Stimulated activated CD4-positive, alpha-beta T cell treated with anti-CD3 and anti-CD28 coated beads, Interleukin-15, amount 100 ng/mL, for 48 hours (primary cell): ENCODE results near the gene TGIF1.

Source experiments
- DNase-seq, 2 donors: peaks; one replicate each; pipeline ENCODE4 v3.0.0-alpha.2; 2020; ENCODE audit warnings: low read depth in 2 of 2

TGIF1 gene

DNA sequence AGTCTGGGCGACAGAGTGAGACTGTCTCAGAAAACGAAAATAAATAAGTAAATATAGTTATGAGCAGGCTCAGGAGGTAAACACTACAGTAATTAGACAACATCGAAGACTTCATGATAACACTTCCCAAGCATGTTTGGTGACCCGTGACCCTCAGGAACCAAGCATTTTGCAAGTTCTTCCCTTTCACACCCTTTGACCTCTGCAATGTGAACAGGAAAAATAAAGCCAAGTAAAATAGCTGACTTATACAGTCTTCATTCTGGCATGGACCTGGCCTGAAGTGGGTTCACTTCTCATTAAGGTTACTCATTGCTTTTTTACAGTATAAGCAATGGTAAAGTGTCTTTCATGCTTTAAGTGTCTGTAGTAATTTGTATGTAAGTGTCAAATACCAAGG is 15.3 kb upstream of the TGIF1 start:
- DNase-seq: no peak

DNA sequence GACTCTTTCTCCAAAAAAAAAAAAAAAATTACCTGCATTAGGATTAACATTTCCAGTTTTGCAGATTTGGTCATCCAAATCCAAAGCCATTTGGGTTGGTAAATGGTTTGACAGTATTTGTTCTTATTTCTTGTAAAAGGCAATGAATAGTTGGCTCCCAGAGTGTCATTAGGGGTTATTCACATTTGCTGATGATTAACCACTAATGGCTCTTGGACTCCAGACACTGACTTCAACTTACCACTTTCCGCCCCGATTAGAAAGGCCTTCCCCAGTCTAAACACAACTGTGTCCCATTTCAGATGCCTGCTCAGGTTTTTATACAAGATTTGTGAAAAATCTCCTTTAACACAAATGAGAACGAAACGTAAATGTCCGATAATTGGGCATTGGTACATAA is 9.6 kb upstream of the TGIF1 start:
- no peak for DNase-seq

DNA sequence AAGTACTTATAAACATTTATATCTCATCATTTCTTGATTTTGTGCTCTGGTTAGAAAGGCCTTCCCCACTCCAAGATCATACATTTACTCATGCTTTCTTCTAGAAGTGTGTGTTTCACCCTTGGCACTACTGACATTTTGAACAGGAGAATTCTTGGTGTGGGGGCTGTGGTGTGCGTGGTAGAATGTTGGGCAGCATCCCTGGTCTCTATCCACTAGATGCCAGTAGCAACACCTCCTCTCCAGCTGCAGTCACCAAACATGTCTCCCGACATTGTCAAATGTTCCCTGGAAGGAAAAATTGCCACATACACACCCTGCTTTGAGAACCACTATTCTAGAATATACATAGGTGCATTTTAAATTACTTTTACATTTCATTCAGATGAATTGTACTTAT is 8.7 kb upstream of the TGIF1 start:
- DNase-seq: no peak

DNA sequence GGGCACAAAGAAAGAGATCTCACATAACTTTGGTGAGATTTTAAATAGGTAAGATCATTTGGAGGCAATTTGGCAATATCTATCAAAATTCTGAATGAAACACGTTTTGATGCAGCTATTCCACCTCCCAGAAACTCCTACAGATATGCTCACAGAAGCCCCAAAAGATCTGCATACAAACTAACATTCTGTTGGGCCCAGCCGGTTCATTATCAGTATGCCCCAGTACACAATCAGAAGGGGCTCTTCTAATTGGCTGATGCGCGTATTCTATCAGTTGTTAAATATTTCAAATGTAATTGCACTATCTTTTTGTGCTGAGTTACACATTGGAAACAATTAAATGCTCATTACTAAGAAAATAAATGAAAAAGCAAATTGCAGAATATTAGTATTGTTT is 7.1 kb upstream of the TGIF1 start:
- no peak for DNase-seq

DNA sequence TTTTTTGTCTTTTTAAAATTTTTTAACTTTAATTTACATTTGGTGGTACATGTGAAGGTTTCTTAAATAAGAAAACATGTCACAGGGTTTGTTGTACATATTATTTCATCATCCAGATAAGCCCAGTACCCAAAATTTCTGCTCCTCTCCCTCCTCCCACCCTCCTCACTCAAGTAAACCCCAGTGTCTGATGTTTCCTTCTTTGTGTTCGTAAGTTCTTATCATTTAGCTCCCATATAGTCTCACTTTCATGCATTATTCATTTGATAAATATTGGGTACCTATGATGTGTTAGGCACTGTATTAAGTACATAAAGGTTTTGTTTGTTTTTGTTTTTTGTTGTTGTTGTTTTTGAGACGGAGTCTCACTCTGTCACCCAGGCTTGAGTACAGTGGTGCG is 5.7 kb upstream of the TGIF1 start:
- DNase-seq: no peak

DNA sequence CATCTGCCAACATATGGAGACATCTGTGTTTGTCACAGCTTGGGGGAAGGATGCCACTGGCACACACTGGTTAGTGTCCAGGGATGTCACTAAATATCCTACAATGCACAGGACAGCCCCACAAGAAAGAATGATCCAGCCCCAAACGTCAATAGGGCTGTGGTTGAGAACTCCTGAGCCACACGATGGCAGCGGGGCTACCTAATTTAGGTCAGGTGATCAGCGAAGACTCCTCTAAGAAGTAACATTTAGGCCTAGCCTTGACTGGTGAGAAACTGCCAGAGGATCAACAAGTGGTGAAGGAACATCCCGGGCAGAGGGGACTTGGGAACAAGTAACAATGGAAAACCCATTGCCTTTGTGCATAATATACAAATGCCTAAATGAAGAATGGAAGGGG is 5.0 kb upstream of the TGIF1 start:
- no peak for DNase-seq

DNA sequence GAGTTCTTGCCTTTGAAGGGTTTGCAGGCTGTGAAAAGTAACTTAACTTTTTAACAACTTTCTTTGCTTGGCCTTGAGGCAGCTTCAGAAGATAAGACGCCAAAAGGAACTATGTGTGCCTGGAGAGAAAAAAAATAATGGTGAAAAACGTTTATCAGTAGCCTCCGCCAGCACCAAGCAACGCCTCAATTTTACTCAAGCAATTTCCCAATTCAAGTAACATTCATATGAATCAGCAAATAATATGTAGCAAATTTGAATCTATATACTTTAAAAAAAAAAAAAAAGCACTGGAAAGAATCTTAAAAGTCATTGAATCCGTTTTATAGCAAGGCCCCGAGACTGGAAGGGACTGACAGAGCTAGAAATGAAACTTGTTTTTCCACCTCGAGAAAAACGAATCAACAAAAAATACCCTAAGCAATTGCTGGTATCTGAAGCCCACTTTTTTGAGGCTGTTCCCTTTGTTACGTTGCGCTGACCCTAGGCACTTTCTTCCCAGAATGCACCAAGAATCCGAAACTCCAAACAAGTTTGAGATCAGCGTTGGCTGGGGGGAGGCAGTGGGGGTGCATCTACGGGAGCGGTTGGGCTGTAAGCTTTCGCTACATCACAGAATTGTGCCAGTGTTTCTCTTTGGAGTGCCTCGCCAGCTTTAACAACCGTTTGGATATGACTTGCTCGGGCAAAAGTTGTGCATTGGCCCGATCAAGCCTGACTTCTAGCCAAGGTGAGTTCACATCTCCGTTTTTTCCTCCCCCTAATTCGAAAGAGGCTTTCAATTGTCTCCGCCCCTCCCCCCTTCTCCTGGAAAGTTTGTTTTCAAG is 2.7 kb upstream of the TGIF1 start:
- DNase-seq: peak; percentile 21 to 23

DNA sequence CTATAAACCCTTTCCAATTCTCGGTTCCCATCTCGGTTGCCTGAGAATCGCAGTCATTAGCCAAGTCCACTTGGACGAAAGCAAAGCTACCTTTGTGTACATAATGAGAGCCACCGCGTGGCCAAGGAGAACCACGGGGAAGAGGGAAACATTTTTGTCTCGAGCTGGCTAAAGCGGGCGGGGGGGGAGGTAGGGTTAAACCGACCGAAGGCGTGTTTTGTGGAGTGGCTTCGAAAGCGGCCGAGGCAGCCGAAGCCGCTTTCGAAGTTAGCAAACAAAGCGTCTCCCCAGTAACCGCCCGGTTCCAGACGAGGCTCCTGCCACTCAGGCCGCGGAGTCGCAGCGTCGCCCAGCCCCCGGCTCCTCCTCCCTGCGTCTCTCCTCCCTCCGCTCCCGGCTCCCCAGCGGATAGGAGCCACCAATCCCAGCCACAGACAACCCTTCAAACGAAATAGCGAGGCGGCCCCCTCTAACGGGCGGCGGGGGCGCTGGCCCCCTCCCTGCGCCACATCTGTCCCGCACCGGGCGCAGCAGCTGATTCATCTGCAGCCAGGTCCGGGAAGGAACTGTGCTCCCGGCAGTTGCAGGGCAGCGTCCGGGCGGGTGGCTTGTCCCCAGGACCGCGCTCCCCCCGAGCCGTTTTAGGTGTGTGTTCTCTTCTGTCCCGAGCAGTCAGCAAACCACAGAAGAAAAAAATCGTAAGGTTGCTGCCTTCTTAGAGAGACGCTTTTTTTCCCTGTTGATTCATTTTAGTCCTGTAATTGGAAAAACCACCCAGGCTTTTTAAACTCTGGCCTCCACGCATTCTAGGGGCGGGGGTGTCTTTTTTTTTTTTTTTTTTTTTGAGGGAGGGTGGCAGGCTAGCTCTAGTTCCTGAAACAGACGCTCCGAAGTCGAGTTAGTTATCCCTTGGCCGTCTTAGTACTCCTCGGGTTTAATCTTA is 1.8 kb upstream of the TGIF1 start:
- peak; percentile 83 to 85 for DNase-seq

DNA sequence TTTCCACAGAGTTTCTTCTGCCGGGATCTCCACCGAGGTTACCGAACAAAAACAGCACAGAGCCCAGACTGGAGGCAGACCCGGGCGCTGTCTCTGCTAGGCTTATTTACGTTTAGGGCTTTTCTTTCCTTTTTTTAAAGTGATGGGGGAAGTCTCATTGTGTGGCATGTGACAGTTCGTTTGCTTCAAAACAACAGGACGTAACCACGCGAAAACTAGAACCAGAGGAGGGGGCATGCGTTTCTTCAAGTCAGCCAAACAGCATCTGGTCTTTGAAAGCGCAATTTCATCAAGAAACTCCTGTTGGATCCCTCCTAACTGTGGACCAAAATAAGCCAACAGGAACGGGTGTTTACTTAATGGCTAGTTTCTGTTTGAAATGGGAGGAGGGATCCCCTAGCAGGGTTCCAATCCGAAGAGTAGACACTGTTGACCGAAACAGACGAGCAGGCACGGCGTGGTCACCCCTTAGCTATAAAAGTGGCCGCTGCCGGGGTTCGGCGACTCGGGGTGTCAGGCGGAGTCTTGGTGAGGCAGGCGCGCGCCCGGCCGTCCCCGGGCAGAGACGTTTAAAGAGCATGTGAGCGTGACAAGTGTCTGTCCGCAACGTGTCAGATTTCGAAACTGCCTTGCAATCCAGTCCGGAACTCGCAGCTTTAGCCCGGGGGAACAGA is 997 bp upstream of the TGIF1 start:
- peak; percentile 62 to 73 for DNase-seq

DNA sequence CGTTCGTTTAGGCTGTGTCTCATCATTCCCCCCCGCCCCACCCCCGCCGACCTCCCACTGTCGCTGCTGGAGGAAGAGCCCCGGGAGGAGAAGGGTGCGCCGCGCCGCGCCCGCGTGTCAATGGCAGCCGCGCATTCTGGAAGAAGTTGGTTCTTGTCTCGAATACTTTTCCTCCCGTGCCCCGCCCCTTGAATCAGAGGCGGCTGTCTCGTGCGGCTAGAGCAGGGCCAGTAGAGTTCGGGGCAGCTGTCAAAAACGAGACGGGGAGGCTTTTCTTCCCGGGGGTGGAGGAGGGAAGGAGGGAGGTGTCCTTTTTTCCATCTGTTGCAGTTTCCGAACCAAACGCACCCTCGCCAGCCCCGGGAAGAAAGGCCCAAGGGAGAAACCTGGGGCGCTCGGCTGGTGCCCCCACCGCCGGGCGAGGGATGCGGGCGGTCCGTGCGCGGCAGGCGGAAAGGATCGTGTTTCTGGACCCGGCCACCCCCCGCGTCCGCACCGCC is 410 bp upstream of the TGIF1 start:
- DNase-seq: peak; percentile 51 to 61

DNA sequence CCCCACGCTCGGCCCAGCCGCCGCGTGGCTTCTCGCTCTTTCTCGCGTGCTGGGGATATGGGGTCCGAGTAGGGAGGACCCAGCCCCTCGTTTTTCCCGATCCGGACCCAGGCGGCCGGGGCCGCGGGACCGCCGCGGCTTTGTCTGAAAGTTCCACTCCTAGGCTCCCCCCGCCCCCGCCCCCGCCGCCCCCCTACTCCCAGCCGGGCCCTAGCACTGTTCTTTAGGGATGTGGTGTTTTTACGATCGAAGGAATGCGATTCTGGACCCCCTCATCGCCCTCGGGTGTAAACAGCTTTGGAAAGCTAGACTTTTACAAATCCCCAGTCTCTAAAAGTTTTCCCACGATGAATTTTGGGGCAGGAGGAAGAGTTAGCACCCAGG is 819 bp downstream of the TGIF1 start:
- no peak for DNase-seq

DNA sequence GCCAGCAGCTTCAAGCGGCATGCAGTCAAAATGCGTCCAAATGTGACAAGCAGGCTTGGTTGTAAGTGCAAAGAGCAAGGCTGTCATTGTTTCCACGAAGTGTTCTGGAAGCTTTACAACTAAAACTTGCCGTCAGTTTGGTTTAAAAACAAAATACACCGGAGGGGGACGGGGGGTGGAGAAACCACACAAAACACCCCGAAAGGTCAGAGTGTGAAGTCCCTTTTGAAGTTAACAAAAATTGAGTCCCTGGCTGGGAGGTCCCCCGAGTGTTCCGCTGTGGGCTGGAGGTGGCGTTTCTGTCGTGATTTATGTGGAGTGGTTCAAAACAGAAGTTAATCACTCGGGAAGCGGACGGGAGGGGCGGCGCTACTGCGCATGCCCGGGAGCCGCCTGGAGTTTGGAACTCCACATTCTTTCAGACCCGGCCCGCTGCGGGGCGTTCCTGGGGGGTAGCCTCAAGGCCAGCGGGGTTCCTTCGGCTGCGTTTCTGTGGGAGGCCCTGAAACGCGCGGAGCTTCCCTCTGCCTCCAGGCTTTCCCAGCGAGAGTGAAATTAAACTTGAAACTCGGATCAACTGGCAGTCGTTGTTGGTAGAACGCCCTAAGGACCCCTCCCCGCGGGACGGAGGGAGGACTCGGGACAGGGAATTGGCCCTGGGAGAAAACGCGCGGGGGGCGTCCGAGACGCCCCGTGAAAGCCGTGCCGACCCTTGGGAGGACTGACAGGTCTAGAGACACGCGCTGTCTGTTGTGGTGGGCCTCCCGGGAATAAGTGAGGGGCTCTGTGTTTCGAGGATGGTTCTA is 1.4 kb downstream of the TGIF1 start:
- DNase-seq: peak; percentile 79 to 81

DNA sequence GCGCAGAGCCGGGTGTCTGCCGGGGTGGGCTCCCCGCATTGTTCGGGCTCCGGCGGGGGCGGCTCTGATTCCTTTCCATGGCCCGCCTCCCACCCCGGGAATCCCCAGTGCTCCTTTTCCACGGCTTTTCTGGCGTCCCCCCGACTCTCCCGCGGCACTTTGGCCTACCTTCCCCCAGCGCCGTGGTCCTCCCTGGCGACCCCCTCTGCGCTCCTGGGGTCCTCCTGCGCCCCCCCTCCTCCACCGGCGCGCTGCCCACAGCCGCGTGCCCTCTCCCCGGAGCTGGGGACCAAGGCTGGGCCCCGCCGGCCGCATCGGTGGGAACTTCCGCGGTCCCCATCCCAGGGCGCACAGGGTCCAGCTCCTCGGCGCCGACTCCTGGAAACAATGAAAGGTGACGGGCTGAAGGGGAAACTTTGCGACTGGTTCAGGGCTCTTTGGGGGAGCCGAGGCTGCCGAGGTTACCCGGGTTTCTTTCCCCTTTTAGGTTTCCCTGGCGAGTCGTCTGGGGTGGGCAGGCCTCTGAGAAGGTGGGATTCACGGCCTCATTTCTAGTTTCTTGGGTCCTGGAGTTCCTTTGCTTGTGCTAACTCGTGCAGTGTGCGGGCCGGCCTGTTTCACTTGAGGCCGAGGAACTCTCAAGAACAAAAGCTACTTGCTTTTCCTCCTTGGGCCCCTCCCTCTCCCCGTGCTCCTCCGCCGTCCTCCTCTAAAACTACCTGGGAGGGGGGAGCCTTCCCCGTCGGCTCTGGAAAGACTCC is 2.2 kb downstream of the TGIF1 start:
- DNase-seq: no peak

DNA sequence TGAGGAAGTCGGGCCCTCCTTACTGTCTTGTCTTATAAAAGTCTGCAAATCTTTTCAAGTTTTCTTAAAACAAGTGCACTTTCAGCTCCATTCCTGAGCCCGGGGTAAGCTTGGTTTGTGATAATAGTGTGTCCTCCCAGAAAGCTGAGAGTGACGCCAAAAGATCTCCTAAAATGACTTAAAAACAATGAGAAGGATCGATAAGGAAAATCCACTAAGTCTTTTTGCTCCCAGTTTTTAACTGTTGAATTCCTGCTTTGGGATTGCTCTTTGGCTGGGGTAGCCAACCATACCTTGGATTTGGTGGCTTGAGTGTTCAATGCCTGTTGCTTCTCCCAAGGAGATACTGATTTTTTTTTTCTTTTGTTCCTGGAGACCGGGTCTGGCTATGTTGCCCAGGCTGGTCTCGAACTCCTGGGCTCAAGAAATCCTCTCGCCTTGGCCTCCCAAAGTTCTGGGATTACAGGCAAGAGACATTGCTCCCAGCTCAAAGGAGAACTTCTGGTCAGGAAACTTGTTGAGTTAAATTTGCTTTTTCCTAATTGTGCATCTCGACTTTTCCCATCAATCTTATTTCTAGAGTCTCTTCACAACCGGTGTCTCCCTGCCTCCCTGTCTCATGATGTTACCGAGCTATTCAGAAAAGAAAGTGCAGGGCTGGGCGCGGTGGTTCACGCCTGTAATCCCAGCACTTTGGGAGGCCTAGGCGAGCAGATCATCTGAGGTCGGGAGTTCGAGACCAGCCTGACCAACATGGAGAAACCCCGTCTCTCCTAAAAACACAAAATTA is 3.0 kb downstream of the TGIF1 start:
- no peak for DNase-seq

DNA sequence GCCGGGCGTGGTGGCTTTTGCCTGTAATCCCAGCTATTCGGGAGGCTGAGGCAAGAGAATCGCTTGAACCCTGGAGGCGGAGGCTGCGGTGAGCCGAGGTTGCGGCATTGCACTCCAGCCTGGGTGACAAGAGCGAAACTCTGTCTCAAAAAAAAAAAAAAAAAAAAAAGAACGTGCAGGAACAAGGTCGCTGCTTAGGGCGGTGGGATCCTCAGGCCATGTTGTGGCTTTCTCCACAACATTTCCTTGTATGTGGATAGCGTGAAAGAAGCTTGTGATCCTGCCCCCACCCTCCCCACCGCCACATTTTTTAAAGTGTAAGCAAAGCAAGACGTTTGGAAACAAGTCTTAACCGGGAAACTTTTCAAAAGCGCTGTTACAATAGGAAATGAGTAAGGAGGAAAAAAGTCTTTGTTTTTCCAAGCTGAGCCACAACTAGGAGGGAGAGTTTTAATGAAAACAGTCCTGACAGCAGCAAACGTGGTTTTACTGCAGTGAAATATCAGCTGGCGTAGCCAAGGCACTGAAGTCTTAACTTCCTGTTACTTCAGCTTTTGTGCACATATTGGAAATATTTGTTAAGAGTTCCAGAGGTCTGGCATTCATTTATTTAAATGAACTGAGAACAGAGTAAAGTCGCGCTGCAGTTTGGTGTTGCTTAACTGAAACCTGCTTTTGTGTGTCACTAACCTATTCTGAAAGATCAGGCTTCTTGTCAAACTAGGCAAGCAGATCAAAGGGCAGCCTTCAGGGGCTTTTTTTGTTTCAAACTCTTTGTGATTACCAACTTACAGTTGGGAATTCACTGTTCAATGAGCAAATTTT is 3.8 kb downstream of the TGIF1 start:
- DNase-seq: no peak

DNA sequence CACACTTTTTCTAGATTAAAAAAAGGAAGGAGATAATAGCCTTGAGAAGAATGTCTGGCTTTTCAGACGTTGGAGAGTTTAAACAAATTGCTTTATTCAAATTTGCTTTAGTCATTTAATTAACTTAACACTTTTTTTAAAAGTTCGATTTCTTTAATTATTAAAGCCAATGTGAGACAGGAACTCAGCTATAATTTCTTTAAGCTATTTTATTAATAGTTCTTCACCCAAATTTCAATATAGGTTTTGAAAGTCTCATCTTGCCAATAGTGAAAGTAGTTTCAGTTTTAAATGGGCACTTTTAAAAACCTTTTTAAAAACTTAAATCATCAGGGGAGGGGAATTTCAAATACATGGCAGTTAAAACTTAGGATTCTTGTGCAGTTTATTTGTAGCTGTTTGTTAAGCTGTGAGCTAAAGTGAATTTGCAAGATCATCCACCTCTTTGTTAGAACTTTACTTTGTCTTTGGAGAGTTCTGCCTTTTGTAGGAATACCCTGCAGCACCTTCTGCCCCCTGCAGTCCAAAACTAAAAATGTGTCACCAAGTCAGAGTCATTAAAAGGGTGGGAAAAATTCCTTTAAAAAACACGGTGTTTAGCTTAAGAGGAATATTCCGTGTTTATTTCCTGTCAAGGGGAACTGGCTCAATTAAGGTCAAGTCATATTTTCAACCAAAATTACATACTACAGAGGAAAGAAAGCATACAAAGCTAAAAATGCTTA is 4.6 kb downstream of the TGIF1 start:
- no peak for DNase-seq

DNA sequence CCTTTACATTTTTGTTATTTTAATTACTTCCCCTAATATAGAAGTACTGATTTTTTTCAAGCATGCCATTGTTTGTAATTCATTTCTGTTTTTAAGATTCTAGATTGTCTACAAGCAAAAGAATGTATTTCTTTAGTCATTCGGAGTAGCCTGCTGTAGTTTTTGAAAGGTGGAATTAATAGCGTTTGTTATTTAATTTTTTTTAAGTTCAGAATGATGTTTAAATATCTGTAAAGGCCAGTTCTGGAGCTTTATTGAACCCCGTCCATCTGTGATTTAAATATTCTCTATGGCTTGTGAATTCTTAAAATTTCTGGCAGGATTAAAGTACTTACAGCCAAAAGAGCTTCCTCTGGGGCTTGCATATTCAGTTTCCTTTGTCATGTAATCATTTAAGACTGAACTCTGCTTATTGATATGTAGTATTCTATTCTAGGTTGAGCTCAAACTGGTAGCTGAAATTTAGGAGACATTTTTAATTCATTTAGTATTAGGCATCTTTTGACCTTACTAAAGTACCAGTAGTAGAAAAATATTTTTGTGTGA is 5.2 kb downstream of the TGIF1 start:
- no peak for DNase-seq
